Adrenal gland (tissue), 12 donors: ENCODE data around the gene KCND2. TPM values are rescaled to one million over a fixed set of nuclear protein-coding genes. Genes with fewer than 3 reads are reported as not detected.

Experiments
- DNase-seq, 7 donors: peaks; one replicate each; pipeline ENCODE4 v3.0.0-alpha.2; 2019 to 2020
- H3K27ac ChIP-seq, 5 donors: fragments of 200-600 bp; sonication (generic) in 4 of 5; 1 replicate in 3 of 5; 2 replicates in 2 of 5; pipeline versions ENCODE4 v1.5.1 to v1.8.0; 2016 to 2020; ENCODE audit warnings: mild to moderate bottlenecking in 1 of 5
- H3K27me3 ChIP-seq: fragments of 200-600 bp; 2 replicates; pipeline ENCODE4 v1.8.0; 2021
- H3K36me3 ChIP-seq, 2 donors: fragments of 200-600 bp; replicated peaks in 1 of 2; 1 replicate in 1 of 2; 2 replicates in 1 of 2; pipeline versions ENCODE4 v1.5.1 to v1.8.0; 2018 to 2022
- H3K4me1 ChIP-seq, 2 donors: fragments of 200-600 bp; replicated peaks in 1 of 2; 1 replicate in 1 of 2; 2 replicates in 1 of 2; pipeline versions ENCODE4 v1.5.1 to v1.8.0; 2018 to 2021
- H3K4me3 ChIP-seq, 4 donors: fragments of 200-600 bp; sonication (generic) in 3 of 4; one replicate each; pipeline ENCODE4 v1.5.1; 2016 to 2018
- H3K9me3 ChIP-seq, 3 donors: fragments of 200-600 bp; sonication (generic) in 1 of 3; replicated peaks in 1 of 3; 1 replicate in 2 of 3; 2 replicates in 1 of 3; pipeline versions ENCODE4 v1.5.1 to v1.8.0; 2016 to 2021
- POLR2A ChIP-seq, 2 donors: fragments of 450-650 bp; IDR thresholded peaks; one replicate each; pipeline ENCODE4 v1.6.1; 2017; ENCODE audit warnings: antibody characterized with exemption in 2 of 2, mild to moderate bottlenecking in 2 of 2, moderate library complexity in 1 of 2
- WGBS, 4 donors: extraction: QIAGEN DNeasy Blood & Tissue Kit in 2 of 4; methylation state at CpG; one replicate each; pipeline versions ENCODE4 v1.1.5 to v1.1.7; 2013 to 2017; 5-methylcytosine and 5-hydroxymethylcytosine counted together
- intact Hi-C, 2 donors: fragments of 100-400 bp; cut with DNase I; formaldehyde crosslinking; loops; one replicate each; pipeline versions ENCODE4 v1.14.1 to v1.15.0; 2022 to 2023
- polyA plus RNA-seq, 3 donors: library from polyadenylated mRNA; stranded (reverse); fragments of 200-250 nt in 2 of 3; fragments of 350-450 nt in 1 of 3; fragmentation: Illumina TruSeq in 1 of 3; extraction: RNeasy Lipid Tissue Mini Kit (QIAGEN cat#74804) in 1 of 3; gene quantifications; one replicate each; pipeline ENCODE4 v1.2.3, GENCODE V29; 2013 to 2014
- total RNA-seq, 9 donors: library from RNA; depleted of rRNA in 4 of 9; stranded (reverse); fragments of >200 nt in 4 of 9; fragments of 120-200 nt in 1 of 9; fragmentation: NEBNext Ultra II Directional in 1 of 9; extraction: Animal tissue kit (Norgen Biotek cat#: 25700) in 1 of 9; gene quantifications; one replicate each; pipeline versions ENCODE4 v1.1.0 to v1.2.4, GENCODE V29; 2013 to 2023
- TF ChIP-seq, protein P1 (sequence below), 6 experiments: fragments of 450-650 bp in 4 of 6; fragments of 200-600 bp in 2 of 6; sonication (generic) in 1 of 6; IDR thresholded peaks; 1 replicate in 5 of 6; 2 replicates in 1 of 6; pipeline versions ENCODE4 v1.5.1 to v1.8.0; 2016 to 2021; ENCODE audit warnings: antibody characterized with exemption in 6 of 6, mild to moderate bottlenecking in 2 of 6, moderate library complexity in 1 of 6
- donor health status: healthy with polysubstance abuse.
- donor health status: Bipolar disorder and iron deficiency.
- donor health status: DM: yes; HTN: yes; CAD: no.
- donor health status: DM: no; HTN: no; CAD: no.
- donor health status: DM: no; HTN: no; CAD: no.
- donor health status: DM: yes; HTN: yes; CAD: no.

KCND2 gene
- total and polyA plus RNA-seq, 12 donors = 0.24 to 3.0 (median 0.81) TPM

DNA sequence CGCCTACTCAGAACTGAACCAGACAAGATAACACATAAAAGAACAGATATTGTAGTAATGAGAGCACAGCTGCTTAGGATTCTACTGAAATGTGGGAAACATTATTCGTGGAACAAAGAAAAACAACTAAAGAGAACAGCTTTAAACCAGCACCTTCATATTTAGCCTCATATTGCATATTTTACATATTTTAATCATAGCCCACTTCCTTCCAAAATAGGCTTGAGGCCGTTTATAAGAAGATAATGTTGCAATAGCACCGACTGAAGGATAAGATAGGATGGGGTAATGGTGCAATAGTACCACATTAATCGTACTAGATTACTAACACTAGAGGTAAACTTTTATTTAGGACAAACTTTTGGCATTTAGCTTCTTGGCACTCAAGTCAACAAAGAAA, 71.3 kb downstream of the KCND2 start:
- Histone ChIP-seq H3K9me3 (no peaks in the 10 kb centered on the region), H3K27ac (no peak overlapping the region), H3K27me3 (no peaks in the 10 kb centered on the region), H3K4me3 (no peak overlapping the region), H3K36me3 (no peaks in the 10 kb centered on the region), H3K4me1 (no peaks in the 10 kb centered on the region)
- no peak for TF ChIP-seq POLR2A (IDR thresholded peaks at IDR 0.05)
- TF ChIP-seq, protein P1, sequence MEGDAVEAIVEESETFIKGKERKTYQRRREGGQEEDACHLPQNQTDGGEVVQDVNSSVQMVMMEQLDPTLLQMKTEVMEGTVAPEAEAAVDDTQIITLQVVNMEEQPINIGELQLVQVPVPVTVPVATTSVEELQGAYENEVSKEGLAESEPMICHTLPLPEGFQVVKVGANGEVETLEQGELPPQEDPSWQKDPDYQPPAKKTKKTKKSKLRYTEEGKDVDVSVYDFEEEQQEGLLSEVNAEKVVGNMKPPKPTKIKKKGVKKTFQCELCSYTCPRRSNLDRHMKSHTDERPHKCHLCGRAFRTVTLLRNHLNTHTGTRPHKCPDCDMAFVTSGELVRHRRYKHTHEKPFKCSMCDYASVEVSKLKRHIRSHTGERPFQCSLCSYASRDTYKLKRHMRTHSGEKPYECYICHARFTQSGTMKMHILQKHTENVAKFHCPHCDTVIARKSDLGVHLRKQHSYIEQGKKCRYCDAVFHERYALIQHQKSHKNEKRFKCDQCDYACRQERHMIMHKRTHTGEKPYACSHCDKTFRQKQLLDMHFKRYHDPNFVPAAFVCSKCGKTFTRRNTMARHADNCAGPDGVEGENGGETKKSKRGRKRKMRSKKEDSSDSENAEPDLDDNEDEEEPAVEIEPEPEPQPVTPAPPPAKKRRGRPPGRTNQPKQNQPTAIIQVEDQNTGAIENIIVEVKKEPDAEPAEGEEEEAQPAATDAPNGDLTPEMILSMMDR (IDR thresholded peaks at IDR 0.05) = no peak
- no peak for DNase-seq
- WGBS, 4 donors = 60 to 68% (median 62%) methylated on average over 5 of the region's 5 CpGs
- intact Hi-C loops = no loop called here

DNA sequence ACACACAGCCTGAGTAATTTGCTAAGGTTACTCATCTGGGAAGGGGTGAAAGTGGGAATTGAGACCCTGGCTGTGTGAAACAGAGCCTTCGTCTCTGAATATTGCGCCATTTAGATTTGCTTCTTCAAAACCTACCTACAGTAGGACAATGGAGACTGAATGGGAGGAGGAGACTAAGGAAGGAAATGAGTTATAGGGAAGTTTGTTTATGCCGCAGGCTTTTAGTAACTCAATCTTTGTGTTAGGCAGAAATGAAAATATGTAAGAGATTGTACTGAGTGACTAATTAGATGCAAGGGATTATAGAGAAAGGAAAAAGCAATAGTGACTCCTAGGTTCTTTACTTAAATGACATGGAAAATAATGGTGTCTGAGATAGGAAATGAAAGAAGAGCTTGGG, 80.2 kb downstream of the KCND2 start:
- Histone ChIP-seq H3K27ac (no peak overlapping the region), H3K9me3 (no peaks in the 10 kb centered on the region), H3K4me3 (no peak overlapping the region), H3K36me3 (no peaks in the 10 kb centered on the region), H3K4me1 (no peaks in the 10 kb centered on the region), H3K27me3 (no peaks in the 10 kb centered on the region)
- DNase-seq = no peak
- intact Hi-C loops = no loop called here
- TF ChIP-seq, protein P1 (IDR thresholded peaks at IDR 0.05) = no peak
- no peak for TF ChIP-seq POLR2A (IDR thresholded peaks at IDR 0.05)
- WGBS, 4 donors = 83 to 97% (median 85%) methylated on average over 3 of the region's 3 CpGs

DNA sequence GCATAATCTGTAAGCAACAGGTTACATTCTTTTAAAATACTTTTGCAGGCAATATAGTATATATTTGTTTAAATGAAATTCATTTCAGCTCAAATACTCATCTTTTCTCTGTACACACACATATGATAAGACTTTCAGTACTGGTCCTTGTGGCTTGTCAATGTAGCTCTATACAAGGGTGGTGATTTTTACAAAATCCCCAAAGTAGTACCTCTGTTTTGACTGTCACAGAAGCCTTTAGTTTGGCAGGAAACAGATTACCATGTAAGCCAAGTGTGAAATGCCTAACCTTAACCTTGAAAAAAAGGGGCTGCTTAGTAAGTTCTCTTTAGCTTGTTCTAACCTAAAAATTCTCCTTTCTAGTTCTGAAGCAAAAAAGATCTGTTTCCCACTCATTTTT, 87.9 kb downstream of the KCND2 start:
- no peak for TF ChIP-seq POLR2A (IDR thresholded peaks at IDR 0.05)
- TF ChIP-seq, protein P1 (IDR thresholded peaks at IDR 0.05) = no peak
- intact Hi-C loops = no loop called here
- no peaks in the 10 kb centered on the region for H3K27me3 ChIP-seq
- H3K36me3 ChIP-seq = no peaks in the 10 kb centered on the region
- DNase-seq = no peak
- no peak overlapping the region for H3K4me3 ChIP-seq
- no peak overlapping the region for H3K27ac ChIP-seq
- H3K4me1 ChIP-seq = no peaks in the 10 kb centered on the region
- H3K9me3 ChIP-seq = no peaks in the 10 kb centered on the region

DNA sequence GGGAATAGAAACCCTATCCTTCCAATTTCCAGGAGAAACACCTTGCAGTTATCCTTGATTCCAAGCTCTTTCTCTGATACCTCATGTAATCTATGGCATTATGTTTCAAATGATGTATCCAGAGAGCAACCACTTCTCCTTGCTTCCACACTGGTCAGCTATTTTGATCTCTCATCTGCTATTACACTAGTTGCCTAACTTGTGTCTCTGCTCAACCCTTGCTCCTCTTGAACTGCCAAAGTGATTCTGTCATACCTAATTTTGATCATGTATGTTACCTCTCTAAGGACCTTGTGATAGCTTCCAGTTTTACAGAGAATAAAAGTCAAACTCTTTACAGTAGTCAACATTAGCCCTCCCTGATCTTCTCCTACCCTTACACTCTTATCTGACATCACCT, 90.4 kb downstream of the KCND2 start:
- intact Hi-C loops = no loop called here
- H3K27ac ChIP-seq = no peak overlapping the region
- no peaks in the 10 kb centered on the region for H3K27me3 ChIP-seq
- no peaks in the 10 kb centered on the region for H3K4me1 ChIP-seq
- no peaks in the 10 kb centered on the region for H3K9me3 ChIP-seq
- no peak overlapping the region for H3K4me3 ChIP-seq
- DNase-seq = no peak
- H3K36me3 ChIP-seq = no peaks in the 10 kb centered on the region
- no peak for TF ChIP-seq POLR2A (IDR thresholded peaks at IDR 0.05)
- TF ChIP-seq, protein P1 (IDR thresholded peaks at IDR 0.05) = no peak
